ENCODE data around the gene TBC1D22A. TPM values are rescaled to one million over a fixed set of nuclear protein-coding genes. Genes with fewer than 3 reads are reported as not detected.

TBC1D22A gene
- total and polyA plus RNA-seq, 2 experiments from 2014 or later, result 16.6 to 18.5 TPM

DNA sequence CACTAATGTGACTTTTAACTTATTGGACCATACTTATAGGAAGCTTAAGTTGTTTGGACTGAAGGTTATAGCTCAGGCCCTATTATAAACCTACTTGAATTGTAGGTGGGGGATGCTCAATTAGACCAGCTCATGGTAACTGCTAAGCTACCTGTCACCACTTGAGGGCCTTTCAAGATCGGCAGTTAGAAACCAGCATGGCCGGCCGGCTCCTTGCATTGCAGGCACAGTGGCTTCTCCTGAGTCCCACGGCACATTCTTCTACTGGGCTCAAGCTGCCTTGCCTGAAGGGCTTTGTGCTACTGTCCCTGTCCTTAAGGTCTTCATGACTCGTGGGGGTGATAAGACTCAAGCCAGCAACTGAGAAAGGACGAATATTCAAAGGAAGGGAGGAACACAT lies 70.8 kb downstream of the TBC1D22A start:
- peak; percentile 42 to 53 for DNase-seq (ENCODE audit: low read depth in 1 of 2, low spot score in 1 of 2)
- Histone ChIP-seq H3K27ac (no peak overlapping the region), H3K4me3 (no peak overlapping the region), H3K4me1 (ENCODE audit: low read depth) (no peaks in the 10 kb centered on the region), H3K9me3 (ENCODE audit: low read depth) (no peaks in the 10 kb centered on the region), H3K27me3 (no peaks in the 10 kb centered on the region), H3K36me3 (no peaks in the 10 kb centered on the region)
- TF ChIP-seq, protein P1, sequence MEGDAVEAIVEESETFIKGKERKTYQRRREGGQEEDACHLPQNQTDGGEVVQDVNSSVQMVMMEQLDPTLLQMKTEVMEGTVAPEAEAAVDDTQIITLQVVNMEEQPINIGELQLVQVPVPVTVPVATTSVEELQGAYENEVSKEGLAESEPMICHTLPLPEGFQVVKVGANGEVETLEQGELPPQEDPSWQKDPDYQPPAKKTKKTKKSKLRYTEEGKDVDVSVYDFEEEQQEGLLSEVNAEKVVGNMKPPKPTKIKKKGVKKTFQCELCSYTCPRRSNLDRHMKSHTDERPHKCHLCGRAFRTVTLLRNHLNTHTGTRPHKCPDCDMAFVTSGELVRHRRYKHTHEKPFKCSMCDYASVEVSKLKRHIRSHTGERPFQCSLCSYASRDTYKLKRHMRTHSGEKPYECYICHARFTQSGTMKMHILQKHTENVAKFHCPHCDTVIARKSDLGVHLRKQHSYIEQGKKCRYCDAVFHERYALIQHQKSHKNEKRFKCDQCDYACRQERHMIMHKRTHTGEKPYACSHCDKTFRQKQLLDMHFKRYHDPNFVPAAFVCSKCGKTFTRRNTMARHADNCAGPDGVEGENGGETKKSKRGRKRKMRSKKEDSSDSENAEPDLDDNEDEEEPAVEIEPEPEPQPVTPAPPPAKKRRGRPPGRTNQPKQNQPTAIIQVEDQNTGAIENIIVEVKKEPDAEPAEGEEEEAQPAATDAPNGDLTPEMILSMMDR (IDR thresholded peaks at IDR 0.05; ENCODE audit: low read depth, low read length), result peak; percentile 36

DNA sequence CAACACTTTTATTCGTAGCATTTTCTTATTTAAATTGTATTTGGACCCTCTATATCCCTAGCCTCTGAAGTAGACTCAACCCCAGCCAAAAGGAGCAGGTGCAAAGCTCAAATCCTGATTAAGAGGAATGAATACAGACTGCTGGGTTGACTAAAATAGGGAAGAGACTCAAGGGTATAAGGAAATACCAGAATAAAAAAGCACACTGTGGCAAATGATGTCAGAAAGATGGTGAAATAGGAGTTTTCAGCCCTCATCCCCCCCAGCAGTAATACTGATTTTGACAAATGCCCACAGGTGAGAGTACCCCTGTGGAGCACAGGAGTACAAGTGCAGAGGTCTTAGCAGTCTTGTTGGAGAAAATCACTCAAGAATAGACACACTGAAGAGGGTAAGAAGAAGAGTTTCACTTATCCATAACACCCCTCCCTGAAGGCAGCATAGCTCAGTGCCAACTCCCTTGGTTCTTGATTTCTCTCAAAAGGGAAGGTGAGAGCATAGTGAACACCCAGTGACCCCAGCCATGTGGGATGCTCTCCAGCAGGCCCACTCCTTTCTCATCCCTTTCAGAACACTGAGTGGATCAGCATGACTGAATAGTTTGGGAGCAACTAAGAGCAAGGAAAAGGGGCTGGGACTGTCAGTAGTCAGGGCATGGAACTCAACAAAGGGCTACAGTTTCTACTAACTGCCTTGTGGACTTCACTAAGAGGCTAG lies 71.7 kb downstream of the TBC1D22A start:
- no peak for DNase-seq (ENCODE audit: low read depth in 1 of 2, low spot score in 1 of 2)
- no peak overlapping the region for H3K27ac ChIP-seq
- TF ChIP-seq, protein P1 (IDR thresholded peaks at IDR 0.05; ENCODE audit: low read depth, low read length), result no peak

DNA sequence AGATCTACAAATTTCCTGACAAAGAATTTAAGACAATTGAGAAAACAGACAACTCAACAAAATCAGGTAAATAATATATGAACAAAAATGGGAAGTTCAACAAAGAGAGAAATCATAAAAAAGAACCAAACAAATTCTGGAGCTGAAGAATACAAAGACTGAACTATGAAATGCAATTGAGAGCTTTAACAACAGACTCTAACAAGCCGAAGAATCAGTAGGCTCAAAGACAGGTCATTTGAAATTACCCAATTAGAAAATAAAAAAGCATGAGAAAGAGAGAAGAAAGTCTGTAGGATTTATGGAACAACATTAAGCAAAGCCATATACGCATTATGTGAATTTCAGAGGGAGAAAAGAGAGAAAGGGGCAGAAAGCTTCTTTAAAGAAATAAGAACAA lies 72.8 kb downstream of the TBC1D22A start:
- Histone ChIP-seq H3K36me3 (no peaks in the 10 kb centered on the region), H3K4me3 (no peak overlapping the region), H3K27ac (no peak overlapping the region), H3K9me3 (ENCODE audit: low read depth) (no peaks in the 10 kb centered on the region), H3K4me1 (ENCODE audit: low read depth) (no peaks in the 10 kb centered on the region), H3K27me3 (no peaks in the 10 kb centered on the region)
- TF ChIP-seq, protein P1 (IDR thresholded peaks at IDR 0.05; ENCODE audit: low read depth, low read length), result no peak
- DNase-seq (ENCODE audit: low read depth in 1 of 2, low spot score in 1 of 2), result no peak

More for the DNA sequence above, 71.7 kb downstream of the TBC1D22A start:
- Histone ChIP-seq H3K4me3 (no peak overlapping the region), H3K9me3 (ENCODE audit: low read depth) (no peaks in the 10 kb centered on the region), H3K4me1 (ENCODE audit: low read depth) (no peaks in the 10 kb centered on the region), H3K27me3 (no peaks in the 10 kb centered on the region), H3K36me3 (no peaks in the 10 kb centered on the region)

DNA sequence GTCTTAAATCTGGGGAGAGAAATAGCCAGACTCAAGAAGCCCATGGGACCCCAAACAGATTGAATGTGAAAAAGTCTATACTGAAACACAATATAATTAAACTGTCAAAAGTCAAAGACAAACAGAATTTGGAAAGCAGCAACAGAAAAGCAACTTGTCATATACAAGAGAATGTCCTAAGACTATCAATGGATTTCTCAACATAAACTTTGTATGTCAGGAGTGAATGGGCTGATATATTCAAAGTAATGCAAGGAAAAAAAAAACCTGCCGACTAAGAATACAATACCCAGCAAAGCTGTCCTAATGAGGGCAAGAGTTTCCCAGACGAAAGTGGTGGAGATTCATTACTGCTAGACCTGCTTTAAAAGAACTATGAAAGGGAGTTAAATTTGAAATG lies 73.2 kb downstream of the TBC1D22A start:
- Histone ChIP-seq H3K4me3 (no peak overlapping the region), H3K4me1 (ENCODE audit: low read depth) (no peaks in the 10 kb centered on the region), H3K9me3 (ENCODE audit: low read depth) (no peaks in the 10 kb centered on the region), H3K36me3 (no peaks in the 10 kb centered on the region), H3K27me3 (no peaks in the 10 kb centered on the region), H3K27ac (no peak overlapping the region)
- no peak for DNase-seq (ENCODE audit: low read depth in 1 of 2, low spot score in 1 of 2)
- TF ChIP-seq, protein P1 (IDR thresholded peaks at IDR 0.05; ENCODE audit: low read depth, low read length), result no peak

- TF ChIP-seq, protein P1 (IDR thresholded peaks at IDR 0.05; ENCODE audit: low read depth, low read length), result no peak
- H3K27me3 ChIP-seq, result no peaks in the 10 kb centered on the region
- H3K36me3 ChIP-seq, result no peaks in the 10 kb centered on the region
- no peak for DNase-seq (ENCODE audit: low read depth in 1 of 2, low spot score in 1 of 2)
- no peaks in the 10 kb centered on the region for H3K4me1 ChIP-seq (ENCODE audit: low read depth)
- no peak overlapping the region for H3K4me3 ChIP-seq
- no peak overlapping the region for H3K27ac ChIP-seq
- H3K9me3 ChIP-seq (ENCODE audit: low read depth), result no peaks in the 10 kb centered on the region
Measured at GRCh38 chr22:46841522-46841921, 79.1 kb downstream of the TBC1D22A start.

Data from cardiac muscle cell (in vitro differentiated cells and primary cell).